ENCODE results near the gene COL1A1. TPM values are rescaled to one million over a fixed set of nuclear protein-coding genes. Genes with fewer than 3 reads are reported as not detected.
A peak's percentile ranks its signal among the peaks of the same experiment; 100 is the strongest.

COL1A1 gene
- total and polyA plus RNA-seq, 9 donors = 71.2 to 1,087 (median 523) TPM

- no peaks in the 10 kb centered on the region for H3K9me3 ChIP-seq
- 35 to 48% (median 47%) methylated on average over 8 of the region's 8 CpGs for WGBS, 3 donors
- DNase-seq = no peak
- no peaks in the 10 kb centered on the region for H3K4me1 ChIP-seq (ENCODE audit: insufficient read depth)
- H3K27me3 ChIP-seq = no peaks in the 10 kb centered on the region
- H3K36me3 ChIP-seq = no peaks in the 10 kb centered on the region
- H3K27ac ChIP-seq = peak overlapping the region in 1 of 2 donors; percentile 66
- intact Hi-C loops (cut with DNase I) = no loop called here
- H3K4me3 ChIP-seq = no peak overlapping the region
- TF ChIP-seq POLR2A (IDR thresholded peaks at IDR 0.05) = no peak
- TF ChIP-seq, protein P1, sequence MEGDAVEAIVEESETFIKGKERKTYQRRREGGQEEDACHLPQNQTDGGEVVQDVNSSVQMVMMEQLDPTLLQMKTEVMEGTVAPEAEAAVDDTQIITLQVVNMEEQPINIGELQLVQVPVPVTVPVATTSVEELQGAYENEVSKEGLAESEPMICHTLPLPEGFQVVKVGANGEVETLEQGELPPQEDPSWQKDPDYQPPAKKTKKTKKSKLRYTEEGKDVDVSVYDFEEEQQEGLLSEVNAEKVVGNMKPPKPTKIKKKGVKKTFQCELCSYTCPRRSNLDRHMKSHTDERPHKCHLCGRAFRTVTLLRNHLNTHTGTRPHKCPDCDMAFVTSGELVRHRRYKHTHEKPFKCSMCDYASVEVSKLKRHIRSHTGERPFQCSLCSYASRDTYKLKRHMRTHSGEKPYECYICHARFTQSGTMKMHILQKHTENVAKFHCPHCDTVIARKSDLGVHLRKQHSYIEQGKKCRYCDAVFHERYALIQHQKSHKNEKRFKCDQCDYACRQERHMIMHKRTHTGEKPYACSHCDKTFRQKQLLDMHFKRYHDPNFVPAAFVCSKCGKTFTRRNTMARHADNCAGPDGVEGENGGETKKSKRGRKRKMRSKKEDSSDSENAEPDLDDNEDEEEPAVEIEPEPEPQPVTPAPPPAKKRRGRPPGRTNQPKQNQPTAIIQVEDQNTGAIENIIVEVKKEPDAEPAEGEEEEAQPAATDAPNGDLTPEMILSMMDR (IDR thresholded peaks at IDR 0.05) = no peak
- TF ChIP-seq EP300 (IDR thresholded peaks at IDR 0.05) = no peak
Observed at GRCh38 chr17:50190603-50191358, 10.7 kb downstream of the COL1A1 start.

GRCh38 chr17:50190293-50190602 lies 11.2 kb downstream of the COL1A1 start:
- Histone ChIP-seq H3K4me3 (no peak overlapping the region), H3K36me3 (no peaks in the 10 kb centered on the region), H3K27me3 (no peaks in the 10 kb centered on the region), H3K27ac (peak overlapping the region in 1 of 2 donors; percentile 66), H3K4me1 (ENCODE audit: insufficient read depth) (no peaks in the 10 kb centered on the region), H3K9me3 (no peaks in the 10 kb centered on the region)
- intact Hi-C loops (cut with DNase I) = no loop called here
- 26 to 31% (median 30%) methylated on average over 8 of the region's 8 CpGs for WGBS, 3 donors
- DNase-seq = no peak
- TF ChIP-seq, protein P1 (IDR thresholded peaks at IDR 0.05) = no peak
- no peak for TF ChIP-seq EP300 (IDR thresholded peaks at IDR 0.05)
- no peak for TF ChIP-seq POLR2A (IDR thresholded peaks at IDR 0.05)

DNA sequence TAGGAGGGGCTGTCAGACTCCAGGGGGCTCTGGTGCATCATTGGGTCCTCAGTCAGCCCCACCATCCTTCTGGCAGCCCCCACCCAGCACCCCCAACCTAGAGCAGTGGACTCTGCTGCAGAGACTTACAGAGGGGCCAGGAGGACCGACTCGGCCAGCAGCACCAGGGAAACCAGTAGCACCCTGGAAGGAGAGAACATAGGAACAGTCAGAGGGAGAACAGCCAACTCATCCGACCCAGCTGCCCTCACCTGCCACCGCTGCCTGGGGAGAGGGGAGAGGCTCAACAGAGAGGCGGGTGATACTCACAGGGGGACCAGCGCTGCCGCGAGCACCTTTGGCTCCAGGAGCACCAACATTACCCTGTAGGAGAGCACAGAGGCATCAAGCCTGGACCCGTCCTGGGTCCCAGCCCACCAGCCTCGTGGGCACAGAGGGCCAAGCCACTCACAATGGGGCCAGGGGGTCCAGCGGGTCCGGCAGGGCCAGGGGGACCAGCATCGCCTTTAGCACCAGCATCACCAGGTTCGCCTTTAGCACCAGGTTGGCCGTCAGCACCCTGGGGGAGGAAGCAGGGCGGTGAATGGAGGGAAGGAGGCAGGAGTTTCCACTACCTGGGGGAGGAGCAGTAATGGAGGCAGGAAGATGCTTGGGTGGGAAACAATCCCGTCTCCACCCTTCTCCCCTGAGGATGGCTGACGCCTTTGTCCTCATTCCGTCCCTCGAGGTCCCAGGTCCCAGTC lies 11.7 kb downstream of the COL1A1 start:
- no peak for TF ChIP-seq EP300 (IDR thresholded peaks at IDR 0.05)
- TF ChIP-seq, protein P1 (IDR thresholded peaks at IDR 0.05) = no peak
- TF ChIP-seq POLR2A (IDR thresholded peaks at IDR 0.05) = no peak
- Histone ChIP-seq H3K9me3 (no peaks in the 10 kb centered on the region), H3K4me3 (no peak overlapping the region), H3K27ac (peak overlapping the region; percentile 30 to 66), H3K36me3 (no peaks in the 10 kb centered on the region), H3K4me1 (ENCODE audit: insufficient read depth) (peaks cover under 1% of the 10 kb centered on the region), H3K27me3 (no peaks in the 10 kb centered on the region)
- WGBS, 3 donors = 20 to 28% (median 25%) methylated on average over 20 of the region's 20 CpGs
- DNase-seq = no peak
- intact Hi-C loops (cut with DNase I) = no loop called here

DNA sequence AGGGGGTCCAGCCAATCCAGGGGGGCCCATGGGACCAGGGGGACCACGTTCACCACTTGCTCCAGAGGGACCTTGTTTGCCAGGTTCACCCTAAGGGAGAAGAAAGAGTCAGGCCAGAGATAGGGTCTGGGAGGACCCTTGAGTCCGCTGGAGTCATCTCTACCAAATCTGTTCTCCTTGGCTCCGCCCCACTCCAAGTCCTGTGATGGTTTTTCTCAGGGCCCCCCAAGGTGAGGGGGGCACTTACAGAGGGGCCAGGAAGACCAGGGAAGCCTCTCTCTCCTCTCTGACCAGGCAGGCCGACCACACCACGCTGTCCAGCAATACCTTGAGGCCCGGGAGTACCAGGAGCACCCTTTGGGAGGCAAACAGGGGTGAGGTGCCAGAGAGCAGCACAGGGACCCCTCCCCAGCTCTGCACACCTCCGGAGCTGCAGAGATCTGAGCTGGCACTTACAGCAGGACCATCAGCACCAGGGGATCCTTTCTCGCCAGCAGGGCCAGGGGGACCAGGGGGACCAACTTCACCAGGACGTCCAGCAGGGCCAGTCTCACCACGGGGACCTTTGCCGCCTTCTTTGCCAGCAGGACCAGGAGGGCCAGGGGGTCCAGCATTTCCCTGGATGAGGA lies 12.4 kb downstream of the COL1A1 start:
- no peaks in the 10 kb centered on the region for H3K36me3 ChIP-seq
- DNase-seq = no peak
- peaks cover 2% of the 10 kb centered on the region for H3K4me1 ChIP-seq (ENCODE audit: insufficient read depth)
- H3K9me3 ChIP-seq = no peaks in the 10 kb centered on the region
- intact Hi-C loops (cut with DNase I) = no loop called here
- WGBS, 3 donors = 29 to 42% (median 30%) methylated on average over 10 to 11 of the region's 11 CpGs
- H3K27ac ChIP-seq = peak overlapping the region; percentile 30 to 66
- H3K27me3 ChIP-seq = no peaks in the 10 kb centered on the region
- no peak overlapping the region for H3K4me3 ChIP-seq
- TF ChIP-seq, protein P1 (IDR thresholded peaks at IDR 0.05) = no peak
- no peak for TF ChIP-seq EP300 (IDR thresholded peaks at IDR 0.05)

Measured in ovary (tissue), 9 donors.